ENCODE measurements around the gene ZNF414.

GRCh38 chr19:8504171-8504570 is 9.8 kb downstream of the ZNF414 start:
- no peak for TF ChIP-seq POLR2AphosphoS5 (IDR thresholded peaks at IDR 0.05; ENCODE audit: borderline replicate concordance, low read depth, low read length)
- no peak for TF ChIP-seq FOXP2 (optimal IDR thresholded peaks at IDR 0.05; ENCODE audit: control extremely low read depth, extremely low read length, insufficient read depth)
